ENCODE measurements around the gene EMX1. TPM values are rescaled to one million over a fixed set of nuclear protein-coding genes. Genes with fewer than 3 reads are reported as not detected.

EMX1 gene
- total and polyA plus RNA-seq, 2 of the 13 experiments (the other 11 are each of a cell fraction or from before 2014, with no cell fraction given) = 0.62 to 4.9 TPM

DNA sequence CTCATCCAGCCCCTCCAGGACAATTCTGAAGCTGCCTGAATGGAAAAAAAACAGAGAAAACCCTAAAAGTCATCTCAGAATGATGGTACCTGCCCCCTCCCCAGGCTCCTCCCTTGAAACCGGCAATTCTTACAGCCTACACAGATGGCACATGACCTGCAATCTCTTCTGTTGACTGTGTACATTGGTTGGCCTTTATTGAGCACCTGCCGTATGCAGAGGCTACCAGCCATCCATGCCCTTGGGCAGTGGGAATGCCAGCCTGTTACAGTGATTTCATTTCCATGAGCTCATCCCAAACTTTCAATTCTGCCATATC lies 57.1 kb downstream of the EMX1 start (continued):
- TF ChIP-seq DMTF1 (CRISPR knock-in tag; IDR thresholded peaks at IDR 0.05) = no peak
- TF ChIP-seq ZNF569 (CRISPR knock-in tag; IDR thresholded peaks at IDR 0.05; ENCODE audit: borderline replicate concordance) = no peak
- no peak for TF ChIP-seq MEF2D (CRISPR knock-in tag; IDR thresholded peaks at IDR 0.05)
- TF ChIP-seq ZNF878 (CRISPR knock-in tag; IDR thresholded peaks at IDR 0.05) = no peak
- TF ChIP-seq NR2F1 (CRISPR knock-in tag; IDR thresholded peaks at IDR 0.05) = no peak
- TF ChIP-seq MAFF (IDR thresholded peaks at IDR 0.05; ENCODE audit: low read depth, low read length) = no peak
- TF ChIP-seq POLR2G (IDR thresholded peaks at IDR 0.05; ENCODE audit: low read depth, low read length) = no peak

GRCh38 chr2:72975017-72975416 lies 57.7 kb downstream of the EMX1 start:
- no peak for ATAC-seq
- 96% methylated on average over 3 of the region's 3 CpGs for WGBS (ENCODE audit: low lambda C conversion rate)
- DNase-seq (ENCODE audit: low spot score) = no peak
- no peaks in the 10 kb centered on the region for H3K4me1 ChIP-seq (ENCODE audit: insufficient read depth, low read length)
- in situ Hi-C loops (cut with HindIII; ENCODE audit: extremely low pct_ligation_motif_present, low pct_unique_long_range_greater_than_20kb) (no loop called here), intact Hi-C loops (cut with micrococcal nuclease; ENCODE audit: unreplicated experiment) (no loop called here)
- no peak overlapping the region for H3K4me3 ChIP-seq (replicated peaks in 1 of 3; ENCODE audit: insufficient read depth in 1 of 3, low read depth in 2 of 3, low read length in 3 of 3)
- peaks cover 2 to 31% of the 10 kb centered on the region in 2 experiments; a peak in 4 of 5 replicates for H3K36me3 ChIP-seq (replicated peaks in 1 of 2; ENCODE audit: control insufficient read depth in 1 of 2, insufficient read depth in 2 of 2, low read length in 2 of 2)
- H3K9me3 ChIP-seq (ENCODE audit: low read length) = no peaks in the 10 kb centered on the region
- H3K27me3 ChIP-seq (ENCODE audit: control insufficient read depth in 1 of 2, insufficient read depth in 2 of 2, low read length in 2 of 2) = no peaks in the 10 kb centered on the region
- H3K4me2 ChIP-seq (ENCODE audit: low read depth, low read length) = no peak overlapping the region
- peaks cover 4% of the 10 kb centered on the region; the same call in 1 of the 2 replicates for H4K20me1 ChIP-seq (ENCODE audit: insufficient read depth, low read length)
- no peaks in the 10 kb centered on the region for H3K79me2 ChIP-seq (ENCODE audit: insufficient read depth, low read length)
- FAIRE-seq = no peak
- no peak overlapping the region for H3K27ac ChIP-seq (ENCODE audit: extremely low read length, insufficient read depth, low read length)
- no peak overlapping the region for H3K9ac ChIP-seq (ENCODE audit: insufficient read depth, low read depth, low read length)
- POLR2A ChIA-PET = no interaction called here
- no peak overlapping the region for H2AFZ ChIP-seq (ENCODE audit: low read length)
- CTCF ChIA-PET (ENCODE audit: low intra/inter-chr PET ratio, low total read pairs) = no interaction called here
- BruUV-seq (replicated peaks) = no TSS peak
- TF ChIP-seq ZMYM4 (CRISPR knock-in tag; IDR thresholded peaks at IDR 0.05) = no peak
- TF ChIP-seq PLSCR1 (CRISPR knock-in tag; IDR thresholded peaks at IDR 0.05; ENCODE audit: borderline replicate concordance) = no peak
- TF ChIP-seq MLLT10 (CRISPR knock-in tag; IDR thresholded peaks at IDR 0.05) = no peak
- no peak for TF ChIP-seq KLF9 (CRISPR knock-in tag; IDR thresholded peaks at IDR 0.05; ENCODE audit: low read depth)
- TF ChIP-seq ZNF121 (CRISPR knock-in tag; IDR thresholded peaks at IDR 0.05) = no peak
- TF ChIP-seq, protein P1, sequence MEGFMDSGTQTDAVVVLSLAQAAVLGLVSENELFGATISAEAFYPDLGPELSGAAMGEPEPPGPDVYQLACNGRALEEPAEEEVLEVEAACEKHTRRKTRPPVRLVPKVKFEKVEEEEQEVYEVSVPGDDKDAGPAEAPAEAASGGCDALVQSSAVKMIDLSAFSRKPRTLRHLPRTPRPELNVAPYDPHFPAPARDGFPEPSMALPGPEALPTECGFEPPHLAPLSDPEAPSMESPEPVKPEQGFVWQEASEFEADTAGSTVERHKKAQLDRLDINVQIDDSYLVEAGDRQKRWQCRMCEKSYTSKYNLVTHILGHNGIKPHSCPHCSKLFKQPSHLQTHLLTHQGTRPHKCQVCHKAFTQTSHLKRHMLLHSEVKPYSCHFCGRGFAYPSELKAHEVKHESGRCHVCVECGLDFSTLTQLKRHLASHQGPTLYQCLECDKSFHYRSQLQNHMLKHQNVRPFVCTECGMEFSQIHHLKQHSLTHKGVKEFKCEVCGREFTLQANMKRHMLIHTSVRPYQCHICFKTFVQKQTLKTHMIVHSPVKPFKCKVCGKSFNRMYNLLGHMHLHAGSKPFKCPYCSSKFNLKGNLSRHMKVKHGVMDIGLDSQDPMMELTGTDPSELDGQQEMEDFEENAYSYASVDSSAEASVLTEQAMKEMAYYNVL (CRISPR knock-in tag; IDR thresholded peaks at IDR 0.05; ENCODE audit: borderline replicate concordance) = no peak
- TF ChIP-seq HNF1B (CRISPR knock-in tag; IDR thresholded peaks at IDR 0.05) = no peak
- no peak for TF ChIP-seq ZNF512 (CRISPR knock-in tag; IDR thresholded peaks at IDR 0.05)
- TF ChIP-seq POGZ (CRISPR knock-in tag; IDR thresholded peaks at IDR 0.05) = no peak

Measured in HepG2 (cell line).